IPS DF 4.7 (cell line): ENCODE data around the gene ZNF322.

ENCODE experiments used
- DNase-seq: peaks from one replicate; pipeline ENCODE4 v3.0.0-alpha.2; 2013; ENCODE audit warnings: low spot score; ENCODE audit errors: extremely low read depth

ZNF322 gene

GRCh38 chr6:26592649-26593048, 66.9 kb downstream of the ZNF322 start:
- DNase-seq = no peak

- no peak for DNase-seq
Observed at GRCh38 chr6:26588965-26589364, 70.6 kb downstream of the ZNF322 start.
